Keratinocyte (primary cell): ENCODE measurements around the gene ARPC1B. TPM values are rescaled to one million over a fixed set of nuclear protein-coding genes. Genes with fewer than 3 reads are reported as not detected.

Source experiments
- DNase-seq: peaks from one replicate; pipeline ENCODE4 v3.0.0-alpha.2; 2011; ENCODE audit warnings: low read depth, missing footprints, low spot score
- FAIRE-seq: peaks from 2 replicates; lab custom pipeline; 2011; peaks lifted over from hg19 to GRCh38; lab: Jason Lieb, UNC
- H2AFZ ChIP-seq: 2 replicates; pipeline ENCODE4 v1.6.0; 2012; ENCODE audit warnings: low read length, control low read depth, inconsistent platforms; ENCODE audit not compliant: control insufficient read depth
- H3K27ac ChIP-seq: 2 replicates; pipeline ENCODE4 v1.5.1; 2011; ENCODE audit warnings: low read length; ENCODE audit not compliant: control insufficient read depth, insufficient read depth
- H3K27me3 ChIP-seq: 3 replicates; pipeline ENCODE4 v1.6.0; 2011; ENCODE audit warnings: low read length; ENCODE audit not compliant: control insufficient read depth, insufficient read depth; ENCODE audit errors: extremely low read depth
- H3K36me3 ChIP-seq, 2 experiments: 2 replicates in 1 of 2; 3 replicates in 1 of 2; pipeline ENCODE4 v1.5.1; 2011; ENCODE audit warnings: low read length in 2 of 2, mild to moderate bottlenecking in 1 of 2; ENCODE audit not compliant: control insufficient read depth in 2 of 2, insufficient read depth in 2 of 2; ENCODE audit errors: extremely low read depth in 1 of 2
- H3K4me1 ChIP-seq: 3 replicates; pipeline ENCODE4 v1.5.1; 2011; ENCODE audit warnings: low read length; ENCODE audit not compliant: control insufficient read depth, insufficient read depth; ENCODE audit errors: extremely low read depth
- H3K4me2 ChIP-seq: 3 replicates; pipeline ENCODE4 v1.6.0; 2011; ENCODE audit warnings: low read depth, low read length; ENCODE audit not compliant: control insufficient read depth, insufficient read depth; ENCODE audit errors: extremely low read depth
- H3K4me3 ChIP-seq, 3 experiments: fragments of 200-600 bp in 1 of 3; sonication (generic) in 1 of 3; 2 replicates in 2 of 3; 3 replicates in 1 of 3; pipeline ENCODE4 v1.5.1; 2011 to 2016; ENCODE audit warnings: low read length in 3 of 3, mild to moderate bottlenecking in 3 of 3, control low read depth in 2 of 3, inconsistent platforms in 1 of 3, low read depth in 1 of 3, mixed read lengths in 1 of 3, mixed run types in 1 of 3, moderate library complexity in 1 of 3; ENCODE audit not compliant: control insufficient read depth in 2 of 3, insufficient read depth in 2 of 3; ENCODE audit errors: extremely low read depth in 1 of 3
- H3K79me2 ChIP-seq: 2 replicates; pipeline ENCODE4 v1.6.0; 2012; ENCODE audit warnings: low read length; ENCODE audit not compliant: control insufficient read depth, insufficient read depth
- H3K9ac ChIP-seq: 3 replicates; pipeline ENCODE4 v1.6.0; 2011; ENCODE audit warnings: low read length; ENCODE audit not compliant: control insufficient read depth, insufficient read depth; ENCODE audit errors: extremely low read depth
- H3K9me1 ChIP-seq: 3 replicates; pipeline ENCODE4 v1.6.0; 2011; ENCODE audit warnings: low read length; ENCODE audit not compliant: control insufficient read depth, insufficient read depth; ENCODE audit errors: extremely low read depth
- H3K9me3 ChIP-seq: 2 replicates; pipeline ENCODE4 v1.5.1; 2012; ENCODE audit warnings: low read depth, low read length; ENCODE audit not compliant: control insufficient read depth
- H4K20me1 ChIP-seq: 3 replicates; pipeline ENCODE4 v1.6.0; 2011; ENCODE audit warnings: low read length; ENCODE audit not compliant: control insufficient read depth, insufficient read depth; ENCODE audit errors: extremely low read depth
- CTCF ChIP-seq, 3 experiments: IDR thresholded peaks in 1 of 3; conservative IDR thresholded peaks in 1 of 3; optimal IDR thresholded peaks in 1 of 3; 2 replicates in 2 of 3; 3 replicates in 1 of 3; pipeline versions ENCODE3 to v1.5.1; 2011; ENCODE audit warnings: low read length in 3 of 3, mild to moderate bottlenecking in 3 of 3, moderate library complexity in 2 of 3, control low read depth in 1 of 3, inconsistent platforms in 1 of 3; ENCODE audit not compliant: insufficient read depth in 2 of 3; ENCODE audit errors: extremely low read depth in 1 of 3
- EZH2 ChIP-seq: IDR thresholded peaks from one replicate; pipeline ENCODE4 v1.6.1; 2012; ENCODE audit warnings: inconsistent platforms, mild to moderate bottlenecking, low read length, moderate library complexity
- dilution Hi-C: fragments of 300-500 bp; cut with MboI; formaldehyde crosslinking; loops from one replicate; pipeline ENCODE4 v1.7.0; 2020; ENCODE audit warnings: low sequenced_read_pairs; ENCODE audit not compliant: extremely low pct_ligation_motif_present
- polyA plus RNA-seq, 5 experiments: library from polyadenylated mRNA; depleted of rRNA in 3 of 5; stranded (reverse) in 3 of 5; stranded (forward) in 1 of 5; unstranded in 1 of 5; fragments of >200 nt; gene quantifications; 1 replicate in 1 of 5; 2 replicates in 3 of 5; 3 replicates in 1 of 5; pipeline versions ENCODE4 v1.2.1 to v1.2.3, GENCODE V29; 2011 to 2012; ENCODE audit warnings: missing spikeins in 2 of 5, low read depth in 1 of 5, low replicate concordance in 1 of 5

The ARPC1B gene
- polyA plus RNA-seq, 1 donor (not counting 4 experiments of a cell fraction or from before 2014, with no cell fraction given), result 383 TPM

GRCh38 chr7:99419323-99420021, 44.9 kb downstream of the ARPC1B start:
- Histone ChIP-seq H3K9me3 (no peaks in the 10 kb centered on the region), H3K27ac (no peak overlapping the region), H3K4me2 (no peak overlapping the region), H3K27me3 (no peaks in the 10 kb centered on the region), H3K79me2 (no peaks in the 10 kb centered on the region), H3K36me3 (peaks cover 43 to 44% of the 10 kb centered on the region in 2 experiments), H3K4me3 (no peak overlapping the region), H4K20me1 (peaks cover 4% of the 10 kb centered on the region), H3K4me1 (no peaks in the 10 kb centered on the region), H3K9me1 (no peaks in the 10 kb centered on the region), H2AFZ (no peak overlapping the region), H3K9ac (no peak overlapping the region)
- DNase-seq (no peak), FAIRE-seq (no peak)
- dilution Hi-C loops, result no loop called here
- TF ChIP-seq EZH2 (no peak), CTCF (optimal IDR thresholded peaks at IDR 0.05 in 1 of 3, IDR thresholded peaks at IDR 0.05 in 1 of 3, conservative IDR thresholded peaks at IDR 0.05 in 1 of 3; ENCODE audit: extremely low read depth in 1 of 3, insufficient read depth in 2 of 3, low read length in 3 of 3) (no peak)

GRCh38 chr7:99420213-99420612, 45.7 kb downstream of the ARPC1B start:
- TF ChIP-seq EZH2, result no peak
- TF ChIP-seq CTCF (optimal IDR thresholded peaks at IDR 0.05 in 1 of 3, IDR thresholded peaks at IDR 0.05 in 1 of 3, conservative IDR thresholded peaks at IDR 0.05 in 1 of 3; ENCODE audit: extremely low read depth in 1 of 3, insufficient read depth in 2 of 3, low read length in 3 of 3), result no peak
- DNase-seq (no peak), FAIRE-seq (no peak)
- Histone ChIP-seq H3K9ac (no peak overlapping the region), H3K4me1 (no peaks in the 10 kb centered on the region), H3K4me3 (no peak overlapping the region), H3K9me1 (no peaks in the 10 kb centered on the region), H3K4me2 (no peak overlapping the region), H3K27me3 (no peaks in the 10 kb centered on the region), H3K79me2 (no peaks in the 10 kb centered on the region), H3K36me3 (peaks cover 43 to 48% of the 10 kb centered on the region in 2 experiments), H3K27ac (no peak overlapping the region), H4K20me1 (peaks cover 4% of the 10 kb centered on the region), H3K9me3 (no peaks in the 10 kb centered on the region), H2AFZ (no peak overlapping the region)
- dilution Hi-C loops, result no loop called here
